Mammary epithelial cell (primary cell): Measurements from ENCODE around the gene RYR2.

Experiments used
- EZH2 ChIP-seq: IDR thresholded peaks from 2 replicates; pipeline ENCODE4 v1.6.1; 2012; ENCODE audit warnings: low read length, inconsistent platforms, borderline replicate concordance
- TF ChIP-seq, protein P1 (sequence below), 2 donors: IDR thresholded peaks in 1 of 2; conservative IDR thresholded peaks in 1 of 2; 2 replicates each; pipeline ENCODE4 v1.5.1; 2011 to 2012; ENCODE audit warnings: inconsistent platforms in 2 of 2, low read length in 2 of 2, mild to moderate bottlenecking in 2 of 2, control low read depth in 1 of 2, low read depth in 1 of 2; ENCODE audit not compliant: insufficient read depth in 1 of 2; ENCODE audit errors: extremely low read depth in 1 of 2

DNA sequence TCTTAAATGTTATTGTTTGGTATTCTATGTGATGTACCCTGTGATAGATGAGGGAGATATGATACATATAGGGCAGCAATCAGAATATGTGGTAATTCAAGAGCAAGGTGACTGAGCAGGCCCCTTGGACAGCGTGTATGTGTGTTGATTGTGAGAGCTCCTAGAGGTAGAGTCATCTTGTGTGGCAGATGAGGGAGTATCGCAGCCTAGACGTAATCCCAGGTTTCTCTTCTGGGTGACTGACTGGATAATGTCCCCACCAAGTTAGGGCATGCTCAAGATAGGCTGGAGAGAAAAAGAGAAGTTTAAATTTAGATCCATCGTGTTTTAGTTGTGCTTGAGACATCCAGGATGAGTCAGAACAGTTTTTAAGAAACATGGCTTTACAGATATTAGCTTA is 663.5 kb downstream of the RYR2 start:
- TF ChIP-seq, protein P1, sequence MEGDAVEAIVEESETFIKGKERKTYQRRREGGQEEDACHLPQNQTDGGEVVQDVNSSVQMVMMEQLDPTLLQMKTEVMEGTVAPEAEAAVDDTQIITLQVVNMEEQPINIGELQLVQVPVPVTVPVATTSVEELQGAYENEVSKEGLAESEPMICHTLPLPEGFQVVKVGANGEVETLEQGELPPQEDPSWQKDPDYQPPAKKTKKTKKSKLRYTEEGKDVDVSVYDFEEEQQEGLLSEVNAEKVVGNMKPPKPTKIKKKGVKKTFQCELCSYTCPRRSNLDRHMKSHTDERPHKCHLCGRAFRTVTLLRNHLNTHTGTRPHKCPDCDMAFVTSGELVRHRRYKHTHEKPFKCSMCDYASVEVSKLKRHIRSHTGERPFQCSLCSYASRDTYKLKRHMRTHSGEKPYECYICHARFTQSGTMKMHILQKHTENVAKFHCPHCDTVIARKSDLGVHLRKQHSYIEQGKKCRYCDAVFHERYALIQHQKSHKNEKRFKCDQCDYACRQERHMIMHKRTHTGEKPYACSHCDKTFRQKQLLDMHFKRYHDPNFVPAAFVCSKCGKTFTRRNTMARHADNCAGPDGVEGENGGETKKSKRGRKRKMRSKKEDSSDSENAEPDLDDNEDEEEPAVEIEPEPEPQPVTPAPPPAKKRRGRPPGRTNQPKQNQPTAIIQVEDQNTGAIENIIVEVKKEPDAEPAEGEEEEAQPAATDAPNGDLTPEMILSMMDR (conservative IDR thresholded peaks at IDR 0.05 in 1 of 2, IDR thresholded peaks at IDR 0.05 in 1 of 2; ENCODE audit: extremely low read depth in 1 of 2, insufficient read depth in 1 of 2, low read depth in 1 of 2, low read length in 2 of 2) = no peak
- TF ChIP-seq EZH2 = no peak
